ENCODE results near the gene JPH3.
A peak's percentile ranks its signal among the peaks of the same experiment; 100 is the strongest.
"Not testable (repeated sequence)": the region's sequence is repeated elsewhere in the genome, so short reads cannot be mapped to it uniquely, and the experiment has no call there.

Gene JPH3

DNA sequence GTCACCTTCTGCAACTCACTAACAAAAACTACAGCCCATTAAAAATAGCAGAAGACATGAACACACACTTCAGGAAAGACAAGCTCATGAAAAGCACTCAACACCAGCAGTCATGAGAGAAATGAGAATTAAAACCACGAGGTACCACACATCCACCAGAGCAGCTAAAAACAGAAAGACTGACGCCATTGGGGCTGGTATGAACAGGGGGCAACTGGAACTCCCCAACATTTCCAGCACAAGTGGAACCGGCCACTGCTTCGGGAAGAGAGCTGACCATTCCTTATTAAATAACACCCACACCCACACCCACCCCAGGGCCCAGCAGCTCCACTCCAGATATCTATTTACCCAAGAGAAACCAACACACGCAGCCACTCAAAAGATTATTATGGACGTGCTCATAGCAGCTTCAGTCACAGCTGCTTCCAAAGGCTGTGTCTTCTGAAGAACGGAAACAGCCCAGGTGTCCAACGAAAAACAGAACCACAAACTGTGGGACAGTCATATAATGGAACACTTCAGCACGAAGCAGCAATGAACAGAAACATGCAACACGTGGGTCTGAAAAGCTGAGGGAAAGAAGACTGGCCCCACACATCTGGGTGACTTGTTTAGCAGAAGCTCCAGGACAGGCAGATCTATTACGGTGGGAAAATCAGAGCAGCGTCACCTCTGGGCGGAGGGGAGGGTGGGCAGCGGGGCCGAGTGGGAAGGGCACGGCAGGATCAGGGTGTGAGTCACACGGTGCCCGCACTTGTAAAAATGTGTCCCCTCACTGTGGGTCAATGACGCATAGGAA lies 122.4 kb downstream of the JPH3 start:
- Histone ChIP-seq H3K4me2 (peak overlapping the region; percentile 80), H3K36me3 (peaks cover 45% of the 10 kb centered on the region), H3K4me3 (peak overlapping the region; percentile 4; the same call in 1 of the 2 replicates), H3K4me1 (peaks cover 86% of the 10 kb centered on the region), H4K20me1 (no peaks in the 10 kb centered on the region), H3K27me3 (no peaks in the 10 kb centered on the region), H3K27ac (peak overlapping the region; percentile 90), H3K9me3 (peaks cover 3% of the 10 kb centered on the region; the same call in 1 of the 2 replicates), H3K9ac (peak overlapping the region; percentile 63)
- TF ChIP-seq Cebpa-rat (IDR thresholded peaks at IDR 0.05): no peak

GRCh38 chr16:87725596-87726235 lies 123.4 kb downstream of the JPH3 start:
- Histone ChIP-seq H3K9me3 (no peaks in the 10 kb centered on the region), H3K9ac (peak overlapping the region; percentile 63), H3K27ac (peak overlapping the region; percentile 90), H3K4me2 (peak overlapping the region; percentile 80), H3K27me3 (no peaks in the 10 kb centered on the region), H3K4me3 (no peak overlapping the region), H3K4me1 (peaks cover 76% of the 10 kb centered on the region), H4K20me1 (no peaks in the 10 kb centered on the region), H3K36me3 (peaks cover 47% of the 10 kb centered on the region)
- no peak for TF ChIP-seq Cebpa-rat (IDR thresholded peaks at IDR 0.05)

GRCh38 chr16:87726577-87726976 lies 124.3 kb downstream of the JPH3 start:
- H3K4me3 ChIP-seq, H4K20me1 ChIP-seq, H3K9me3 ChIP-seq, H3K27me3 ChIP-seq: not testable (repeated sequence)
- peaks cover 47% of the 10 kb centered on the region for H3K36me3 ChIP-seq
- peaks cover 68% of the 10 kb centered on the region for H3K4me1 ChIP-seq
- H3K4me2 ChIP-seq: peak overlapping the region; percentile 56; the same call in 1 of the 2 replicates
- H3K9ac ChIP-seq: peak overlapping the region; percentile 56; the same call in 1 of the 2 replicates
- peak overlapping the region; percentile 77 for H3K27ac ChIP-seq

- peaks cover 46% of the 10 kb centered on the region for H3K36me3 ChIP-seq
These were observed 125.0 kb downstream of the JPH3 start for GRCh38 chr16:87727346-87727745.

GRCh38 chr16:87728026-87728425 lies 125.7 kb downstream of the JPH3 start:
- peaks cover 53% of the 10 kb centered on the region for H3K4me1 ChIP-seq
- H3K36me3 ChIP-seq: peaks cover 43% of the 10 kb centered on the region
- H3K4me2 ChIP-seq: peak overlapping the region; percentile 56
- TF ChIP-seq Cebpa-rat (IDR thresholded peaks at IDR 0.05): no peak
- no peak overlapping the region for H3K4me3 ChIP-seq
- H3K27ac ChIP-seq: peak overlapping the region; percentile 77
- no peaks in the 10 kb centered on the region for H3K27me3 ChIP-seq
- H3K9me3 ChIP-seq: no peaks in the 10 kb centered on the region
- peak overlapping the region; percentile 56 for H3K9ac ChIP-seq
- H4K20me1 ChIP-seq: no peaks in the 10 kb centered on the region

More at GRCh38 chr16:87727346-87727745, 125.0 kb downstream of the JPH3 start:
- Histone ChIP-seq H3K27me3 (no peaks in the 10 kb centered on the region), H3K9ac (peak overlapping the region; percentile 56), H3K4me2 (peak overlapping the region; percentile 56), H4K20me1 (no peaks in the 10 kb centered on the region), H3K4me1 (peaks cover 60% of the 10 kb centered on the region), H3K4me3 (no peak overlapping the region), H3K27ac (peak overlapping the region; percentile 77), H3K9me3 (no peaks in the 10 kb centered on the region)
- no peak for TF ChIP-seq Cebpa-rat (IDR thresholded peaks at IDR 0.05)

DNA sequence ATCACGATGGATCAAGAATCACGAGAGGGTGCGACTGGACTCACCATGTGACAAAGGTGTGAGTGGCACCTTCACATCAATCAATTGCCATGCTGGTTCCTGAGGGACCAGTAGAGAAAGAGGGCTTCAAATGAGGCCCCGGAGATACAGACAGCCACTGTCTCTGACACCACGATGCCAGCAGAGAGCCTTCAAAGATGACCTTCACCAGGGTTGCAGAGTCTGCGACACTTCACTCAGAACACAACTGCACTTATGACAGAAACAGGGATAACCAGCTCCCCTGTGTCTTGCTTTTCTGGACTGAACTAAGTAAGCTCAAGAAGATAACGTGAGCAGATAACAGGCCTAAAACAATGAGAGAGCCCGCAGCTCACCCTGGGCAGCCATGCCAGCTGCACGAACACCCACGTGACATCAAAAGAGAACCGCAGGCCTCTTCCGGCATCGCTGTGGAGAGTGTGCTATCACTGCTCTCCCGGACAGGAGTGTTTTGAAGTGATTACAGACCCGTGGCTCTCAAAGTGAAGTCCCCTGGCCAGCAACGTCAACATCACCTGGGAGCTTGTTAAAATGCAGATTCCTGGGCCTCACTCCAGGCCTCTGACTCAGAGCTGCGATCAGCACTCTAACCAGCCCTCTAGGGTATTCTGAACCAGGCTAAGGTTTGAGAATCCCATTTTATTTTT lies 127.1 kb downstream of the JPH3 start:
- Histone ChIP-seq H3K4me2 (no peak overlapping the region), H3K9ac (no peak overlapping the region), H3K4me3 (no peak overlapping the region), H3K36me3 (peaks cover 57% of the 10 kb centered on the region), H3K27ac (0 out of 2 replicates have a peak overlapping the region, but pooled peaks have one; percentile 8), H3K9me3 (no peaks in the 10 kb centered on the region), H3K4me1 (peaks cover 39% of the 10 kb centered on the region), H4K20me1 (0 out of 2 replicates have a peak, but pooled peaks cover 7% of the 10 kb centered on the region), H3K27me3 (no peaks in the 10 kb centered on the region)
- TF ChIP-seq Cebpa-rat (IDR thresholded peaks at IDR 0.05): no peak

DNA sequence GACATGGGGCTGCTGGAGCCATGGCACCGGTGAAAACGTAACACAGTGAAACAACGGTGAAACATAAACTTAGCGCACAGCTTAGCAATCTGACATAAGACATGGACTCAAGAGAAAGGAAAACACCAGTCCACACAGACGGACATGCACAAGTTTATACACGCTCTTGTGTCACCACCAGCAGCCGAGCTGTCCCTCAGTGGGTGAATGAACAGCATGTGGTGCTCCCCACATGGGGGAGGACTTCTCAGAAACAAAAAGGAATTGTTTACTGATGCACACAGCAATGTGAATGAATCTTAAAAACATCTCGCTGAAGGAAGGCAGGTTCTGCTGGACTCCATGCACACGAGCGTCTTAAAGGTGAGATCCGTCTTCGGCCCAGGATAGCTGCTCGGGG lies 129.3 kb downstream of the JPH3 start:
- Histone ChIP-seq H3K27ac (no peak overlapping the region), H3K4me3 (no peak overlapping the region), H3K9ac (no peak overlapping the region), H3K4me2 (no peak overlapping the region), H4K20me1 (peaks cover 25% of the 10 kb centered on the region), H3K9me3 (no peaks in the 10 kb centered on the region), H3K36me3 (peaks cover 67% of the 10 kb centered on the region), H3K27me3 (no peaks in the 10 kb centered on the region), H3K4me1 (peaks cover 22% of the 10 kb centered on the region)
- TF ChIP-seq Cebpa-rat (IDR thresholded peaks at IDR 0.05): no peak

DNA sequence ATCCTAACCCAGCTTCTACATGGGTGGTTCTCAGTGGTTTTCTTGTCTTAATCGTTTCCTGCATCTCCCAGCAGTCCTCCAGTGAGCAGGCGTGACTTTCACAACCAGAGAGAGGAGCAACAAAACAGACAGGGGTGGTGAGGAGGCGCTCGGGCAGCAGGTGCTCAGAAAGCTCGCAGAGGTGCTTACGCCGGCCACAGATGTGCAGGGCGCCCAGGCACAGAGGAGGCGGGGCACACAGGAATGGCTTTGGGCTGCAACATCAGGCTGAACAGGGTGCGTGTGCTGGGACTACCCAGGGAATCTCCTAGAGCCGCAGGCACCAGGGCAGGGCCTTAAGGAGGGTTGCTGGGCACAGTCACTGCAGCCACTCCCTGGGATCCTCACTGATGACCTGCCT lies 130.9 kb downstream of the JPH3 start:
- Histone ChIP-seq H3K9me3 (no peaks in the 10 kb centered on the region), H3K27ac (no peak overlapping the region), H3K27me3 (no peaks in the 10 kb centered on the region), H3K36me3 (peaks cover 83% of the 10 kb centered on the region), H4K20me1 (peaks cover 39% of the 10 kb centered on the region), H3K9ac (no peak overlapping the region), H3K4me2 (no peak overlapping the region), H3K4me3 (no peak overlapping the region), H3K4me1 (peaks cover 7% of the 10 kb centered on the region)
- no peak for TF ChIP-seq Cebpa-rat (IDR thresholded peaks at IDR 0.05)

DNA sequence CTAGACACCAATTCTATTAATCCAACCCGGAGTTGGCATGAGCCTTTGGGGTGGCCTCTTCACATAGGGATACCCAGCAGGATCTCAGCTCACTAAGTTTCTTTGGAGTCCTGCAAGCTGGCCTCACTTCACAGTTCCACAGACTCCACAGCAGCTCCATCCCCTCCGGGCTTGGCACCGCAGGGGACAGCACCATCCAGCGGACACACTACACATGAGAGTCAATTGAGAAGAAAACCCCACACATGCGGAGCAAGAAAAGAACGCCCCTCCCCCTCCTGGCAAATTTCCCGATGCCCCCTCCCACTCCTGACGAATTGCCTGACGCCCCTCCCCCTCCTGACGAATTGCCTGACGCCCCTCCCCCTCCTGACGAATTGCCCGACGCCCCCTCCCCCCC lies 132.3 kb downstream of the JPH3 start:
- H3K9me3 ChIP-seq: no peaks in the 10 kb centered on the region
- no peak overlapping the region for H3K27ac ChIP-seq
- no peaks in the 10 kb centered on the region for H3K27me3 ChIP-seq
- no peak for TF ChIP-seq Cebpa-rat (IDR thresholded peaks at IDR 0.05)
- H3K9ac ChIP-seq: no peak overlapping the region
- H4K20me1 ChIP-seq: peaks cover 46% of the 10 kb centered on the region
- peaks cover 77% of the 10 kb centered on the region for H3K36me3 ChIP-seq
- H3K4me3 ChIP-seq: no peak overlapping the region
- no peaks in the 10 kb centered on the region; the same call in 1 of the 2 replicates for H3K4me1 ChIP-seq
- H3K4me2 ChIP-seq: no peak overlapping the region
